HG03039 (cell line): ENCODE data around the gene CAV3.

Experiments used
- ATAC-seq: cut with Tn5 transposase; IDR thresholded peaks from one replicate; pipeline ENCODE4 v1.9.1; 2021; ENCODE audit warnings: mild to moderate bottlenecking, moderate library complexity; ENCODE audit not compliant: unreplicated experiment

The CAV3 gene

DNA sequence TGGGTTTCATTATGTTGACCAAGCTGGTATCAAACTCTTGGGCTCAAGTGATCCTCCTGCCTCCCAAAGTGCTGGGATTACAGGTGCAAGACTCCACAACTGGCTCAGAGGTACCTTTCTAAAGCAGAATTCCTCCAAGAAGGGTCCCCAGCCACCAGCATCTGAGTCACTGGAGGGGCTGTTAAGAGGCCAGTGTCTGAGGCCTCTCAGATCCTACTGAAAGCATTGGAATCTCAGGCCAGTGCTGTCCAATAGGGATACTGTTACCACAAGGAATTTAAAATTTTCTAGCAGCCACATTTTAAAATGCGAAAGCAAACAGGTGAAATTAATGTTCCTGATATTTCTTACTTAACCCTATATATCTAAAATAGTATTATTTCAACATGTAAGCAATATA, 1.3 kb downstream of the CAV3 start:
- ATAC-seq: no peak

DNA sequence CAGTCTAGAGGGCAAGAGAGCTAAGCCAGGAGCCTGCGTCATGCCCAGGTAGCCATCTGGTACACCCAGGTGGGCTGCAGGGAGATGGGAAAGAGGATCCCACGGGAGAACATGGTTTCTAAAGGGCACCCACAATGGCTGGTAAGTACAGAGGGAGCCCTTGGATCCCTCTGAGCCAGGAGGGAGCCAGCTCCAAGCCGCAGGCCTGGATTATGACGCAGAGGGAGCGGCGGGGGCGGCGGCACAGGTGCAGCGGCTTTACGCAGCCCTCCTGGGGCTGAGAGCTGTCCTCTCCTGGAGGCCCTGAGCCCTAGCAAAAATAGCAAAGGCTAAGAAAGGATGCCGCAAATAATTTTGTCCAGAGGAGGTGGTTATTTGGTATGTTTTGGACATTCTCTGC, 2.8 kb downstream of the CAV3 start:
- ATAC-seq: no peak

DNA sequence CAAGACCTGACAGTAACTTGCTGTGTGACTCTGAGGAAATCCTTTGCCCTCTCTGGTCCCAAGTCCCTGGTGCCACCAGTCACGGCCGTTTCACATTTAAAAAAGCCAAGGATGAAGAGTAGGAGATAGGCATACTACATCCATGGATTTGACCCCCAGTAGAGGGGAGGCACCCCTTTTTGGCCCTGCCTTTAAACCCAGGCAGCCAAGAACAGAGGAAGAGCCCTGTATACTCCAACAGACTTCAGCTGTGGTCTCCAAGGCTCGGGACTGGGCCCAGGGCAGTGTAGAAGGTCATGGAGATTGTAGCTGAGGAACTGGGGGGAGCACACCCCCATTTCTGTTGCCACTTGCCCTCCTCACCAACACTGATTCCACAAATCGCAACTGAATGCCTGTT, 3.7 kb downstream of the CAV3 start:
- ATAC-seq: no peak

DNA sequence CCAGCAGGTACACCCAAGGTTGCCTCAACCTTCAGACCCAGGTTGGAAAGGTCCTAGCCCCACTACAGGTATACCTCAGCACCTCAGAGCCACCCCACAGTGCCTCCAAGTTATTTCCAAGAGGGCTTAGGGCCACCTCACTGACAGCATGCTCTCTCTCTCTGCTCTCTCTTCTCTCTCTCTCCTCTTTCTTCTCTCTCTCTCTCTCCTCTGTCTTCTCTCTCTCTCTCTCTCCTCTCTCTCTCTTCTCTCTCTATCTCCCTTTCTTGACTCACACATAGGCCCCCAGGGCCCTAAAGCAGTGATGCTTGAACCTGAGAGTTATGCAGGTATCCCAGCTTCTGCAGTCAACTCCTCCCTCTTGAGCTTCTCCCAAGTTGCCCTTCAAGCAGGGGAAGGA, 4.2 kb downstream of the CAV3 start:
- ATAC-seq: no peak

DNA sequence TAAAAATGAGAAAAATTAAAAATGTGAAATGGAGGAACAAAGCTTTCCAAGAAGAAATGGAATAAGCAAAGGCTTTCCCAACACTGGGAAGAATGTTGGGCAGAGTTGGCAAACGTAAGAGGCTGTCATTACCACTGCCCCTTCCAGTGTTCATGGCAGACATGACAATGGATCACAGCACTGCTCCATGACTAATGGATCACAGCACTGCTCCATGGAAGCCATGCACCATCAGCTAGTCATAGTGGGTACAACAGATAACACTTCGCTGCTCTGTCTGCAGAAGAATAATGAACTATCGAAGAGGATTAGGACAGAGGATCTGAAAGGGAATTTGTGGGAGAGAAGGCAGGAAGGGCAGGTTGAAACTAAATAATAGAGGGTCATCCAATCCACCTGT, 5.0 kb downstream of the CAV3 start:
- ATAC-seq: no peak

DNA sequence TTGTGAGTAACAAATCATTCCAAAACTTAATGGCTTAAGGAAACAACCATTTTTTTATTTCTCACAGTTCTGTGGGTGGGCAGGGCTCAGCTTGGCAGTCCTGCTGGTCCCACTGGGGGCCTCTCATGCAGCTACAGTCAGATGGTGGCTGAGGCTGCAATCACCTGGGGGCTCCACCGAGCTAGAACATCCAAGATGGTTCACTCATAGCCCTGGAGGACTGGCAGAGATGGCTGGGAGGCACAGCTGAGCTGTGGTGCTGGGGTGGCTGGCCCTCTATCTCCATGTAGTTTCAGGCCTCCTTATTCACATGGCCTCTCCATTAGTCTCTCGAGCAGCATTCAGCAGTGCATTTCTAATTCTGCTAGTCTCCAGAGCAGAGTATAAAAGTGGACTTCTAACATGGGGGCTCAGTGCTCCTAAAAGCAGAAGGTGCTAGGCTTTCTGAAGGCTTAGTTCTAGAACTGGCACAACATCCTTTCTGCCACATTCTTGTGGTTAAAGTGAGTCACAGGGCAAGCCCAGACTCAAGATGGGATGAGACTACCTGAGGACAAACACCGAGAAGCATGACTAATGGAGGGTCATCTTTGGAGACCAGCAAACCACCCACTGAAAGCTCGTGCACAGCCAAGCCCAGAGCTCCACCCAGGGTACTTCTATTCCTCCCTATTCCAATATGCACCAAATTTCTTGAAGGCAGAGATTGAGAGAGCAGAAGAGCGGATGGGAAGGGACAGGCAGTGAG, 6.3 kb downstream of the CAV3 start:
- no peak for ATAC-seq

DNA sequence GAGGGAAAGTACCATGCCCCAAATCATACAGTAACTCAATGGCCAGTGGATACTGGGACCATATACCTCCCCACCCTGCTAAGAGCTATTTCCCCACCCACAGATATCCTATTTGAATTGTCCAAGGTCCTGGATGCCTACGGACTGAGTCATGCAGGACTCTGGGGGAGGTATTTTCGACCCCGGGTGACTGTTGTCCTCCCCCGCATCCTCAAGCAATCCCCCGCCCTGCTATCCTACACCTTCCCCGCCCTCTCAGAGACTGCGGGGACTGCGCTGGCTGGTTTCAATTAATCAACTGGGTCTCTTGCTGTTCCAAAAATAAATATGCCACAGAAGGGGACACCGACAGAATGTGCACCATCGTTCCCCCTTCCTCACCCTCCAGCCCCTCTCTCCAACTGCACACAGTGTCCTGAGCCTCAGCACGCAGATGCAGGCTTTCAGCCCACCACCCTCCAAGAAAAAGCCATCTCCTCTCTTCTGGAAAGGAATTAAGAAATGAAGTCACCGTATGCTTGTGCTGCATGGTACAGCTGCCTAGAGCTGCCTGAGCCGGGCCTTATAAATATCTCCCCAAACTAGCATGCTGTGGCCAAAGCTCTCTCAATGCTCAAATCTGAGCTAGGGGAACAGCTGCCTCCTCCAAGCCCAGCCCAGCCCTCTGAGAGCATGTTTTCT, 8.1 kb downstream of the CAV3 start:
- ATAC-seq: no peak

DNA sequence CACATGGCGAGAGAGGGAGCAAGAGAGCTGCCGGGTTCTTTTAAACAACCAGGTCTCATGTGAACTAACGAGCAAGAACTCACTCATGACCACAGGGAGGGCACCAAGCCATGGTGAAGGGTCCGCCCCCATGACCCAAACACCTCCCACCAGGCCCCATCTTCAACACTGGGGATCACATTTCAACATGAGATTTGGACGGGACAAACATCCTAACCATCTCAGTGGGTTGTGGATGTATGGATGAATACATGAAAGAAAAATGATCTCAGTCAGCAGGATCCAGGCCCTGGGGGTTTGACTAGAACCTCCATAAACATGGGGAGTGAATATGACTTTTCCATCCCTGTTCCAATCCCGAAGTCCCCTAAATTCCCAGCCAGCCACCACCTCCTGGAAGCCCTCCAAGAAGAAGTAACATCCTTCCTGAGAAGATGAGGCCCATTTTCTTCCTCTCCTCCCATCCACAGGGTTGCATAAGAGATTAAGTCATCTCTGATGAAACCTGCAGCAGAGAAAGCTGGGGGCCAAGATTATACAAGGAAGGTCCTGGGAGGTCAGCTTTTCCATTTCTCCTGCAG, 9.5 kb downstream of the CAV3 start:
- no peak for ATAC-seq

DNA sequence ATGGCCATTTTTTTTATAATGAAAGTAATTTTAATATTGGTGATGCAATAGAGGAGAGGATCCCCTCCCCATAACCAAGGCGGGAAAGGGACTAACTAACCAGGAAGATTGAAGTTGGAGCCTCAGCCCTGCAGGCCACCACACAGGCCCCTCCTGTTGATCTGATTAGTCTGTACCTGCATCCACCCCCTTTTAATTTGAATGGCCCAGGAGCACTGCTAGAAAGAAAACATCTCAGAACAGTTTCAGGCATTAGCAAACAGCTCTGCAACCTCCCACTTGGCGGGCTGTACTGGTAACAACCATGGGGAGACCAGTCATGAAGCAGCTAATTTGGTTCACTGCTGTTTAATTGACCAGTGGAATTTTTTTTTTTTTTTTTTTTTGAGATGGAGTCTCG, 10.3 kb downstream of the CAV3 start:
- no peak for ATAC-seq

DNA sequence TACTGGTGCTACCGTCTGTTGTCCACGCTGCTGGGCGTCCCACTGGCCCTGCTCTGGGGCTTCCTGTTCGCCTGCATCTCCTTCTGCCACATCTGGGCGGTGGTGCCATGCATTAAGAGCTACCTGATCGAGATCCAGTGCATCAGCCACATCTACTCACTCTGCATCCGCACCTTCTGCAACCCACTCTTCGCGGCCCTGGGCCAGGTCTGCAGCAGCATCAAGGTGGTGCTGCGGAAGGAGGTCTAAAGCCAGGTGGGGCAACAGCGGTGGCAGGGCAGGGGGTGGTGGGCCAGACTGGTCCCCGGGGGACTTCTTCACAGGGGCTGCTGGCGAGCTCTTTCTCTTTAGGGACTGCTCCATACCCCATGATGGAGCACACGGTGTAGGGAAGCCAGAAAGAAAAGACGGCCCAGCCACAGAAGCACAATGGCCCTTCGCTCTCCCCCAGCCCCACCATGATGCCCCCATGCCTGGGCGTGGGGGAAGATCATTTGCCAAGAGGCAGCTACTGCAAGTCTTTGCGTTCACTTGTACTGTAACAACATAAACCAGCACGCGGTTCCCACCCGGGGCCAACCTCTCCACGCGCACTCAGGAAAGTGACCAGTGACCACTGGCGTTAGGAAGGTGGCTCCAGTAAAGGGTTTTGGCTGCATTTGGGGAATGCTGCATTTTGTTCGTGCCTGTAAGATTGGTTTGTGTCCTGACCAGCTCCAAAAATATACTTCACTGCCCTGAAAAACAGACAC, 12.2 kb downstream of the CAV3 start:
- ATAC-seq: no peak

DNA sequence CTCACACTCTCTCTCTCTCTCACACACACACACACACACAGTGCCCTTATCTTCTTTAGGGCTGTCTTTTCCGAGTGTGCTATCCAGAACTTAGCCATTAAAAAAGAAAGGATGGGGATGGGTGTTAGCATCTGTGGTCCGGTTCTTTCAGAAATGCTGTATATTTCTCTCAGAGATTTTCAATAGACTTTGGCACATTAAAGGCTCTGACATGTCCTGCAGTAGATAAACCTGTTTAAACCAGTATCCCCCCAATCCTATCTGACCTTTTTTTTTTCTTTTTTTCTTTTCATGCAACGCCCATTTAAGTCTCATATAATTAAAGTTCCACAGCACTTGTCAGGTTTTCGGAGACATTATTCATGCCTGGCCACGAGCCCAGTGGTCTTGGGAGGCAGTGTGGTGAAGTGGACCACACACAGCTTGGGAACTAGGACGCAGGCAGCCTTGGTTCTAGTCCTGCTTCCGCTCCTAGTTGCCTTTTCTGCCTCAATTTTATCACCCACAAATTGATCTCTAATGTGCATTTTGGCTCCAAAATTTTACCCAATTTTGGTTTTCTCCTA, 13.3 kb downstream of the CAV3 start:
- no peak for ATAC-seq

DNA sequence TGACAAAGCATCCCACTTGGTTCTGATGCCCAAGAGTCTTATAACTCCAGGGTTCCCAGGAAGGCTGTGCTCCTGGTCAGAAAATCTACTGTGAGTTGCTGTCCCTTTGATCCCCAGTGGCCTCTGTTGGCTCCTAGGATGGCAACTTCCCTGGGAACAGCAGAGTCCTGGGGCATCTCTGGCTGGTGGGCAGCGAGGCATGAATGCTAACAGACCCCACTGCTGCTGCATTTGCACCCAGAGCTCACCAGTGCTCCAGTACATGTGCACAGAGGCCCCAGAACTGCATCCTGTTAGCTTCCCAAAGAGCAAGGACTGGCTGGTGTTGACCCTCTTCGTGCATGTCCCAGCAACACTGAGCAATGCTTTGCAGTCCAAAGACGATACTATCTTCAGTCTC, 15.7 kb downstream of the CAV3 start:
- ATAC-seq: no peak

DNA sequence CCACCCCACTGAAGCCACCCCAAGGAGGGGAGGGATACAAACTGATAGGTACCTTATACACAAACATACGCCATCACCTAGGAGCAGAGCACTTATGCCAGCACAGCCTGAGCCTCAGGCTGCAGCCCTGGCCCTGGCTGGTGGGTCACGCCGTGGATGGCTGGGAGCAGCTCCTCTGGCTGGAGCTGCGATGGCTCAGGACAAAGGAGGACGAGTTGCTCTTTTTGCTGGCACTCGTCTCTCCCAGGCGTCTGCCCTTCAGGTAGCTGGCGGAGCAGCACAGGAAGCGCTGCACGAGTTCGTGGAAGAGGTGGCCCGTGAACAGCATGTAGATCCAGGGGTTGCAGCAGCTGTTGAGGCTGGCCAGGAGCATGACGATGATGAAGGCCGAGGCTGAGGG, 19.2 kb downstream of the CAV3 start:
- ATAC-seq: no peak

DNA sequence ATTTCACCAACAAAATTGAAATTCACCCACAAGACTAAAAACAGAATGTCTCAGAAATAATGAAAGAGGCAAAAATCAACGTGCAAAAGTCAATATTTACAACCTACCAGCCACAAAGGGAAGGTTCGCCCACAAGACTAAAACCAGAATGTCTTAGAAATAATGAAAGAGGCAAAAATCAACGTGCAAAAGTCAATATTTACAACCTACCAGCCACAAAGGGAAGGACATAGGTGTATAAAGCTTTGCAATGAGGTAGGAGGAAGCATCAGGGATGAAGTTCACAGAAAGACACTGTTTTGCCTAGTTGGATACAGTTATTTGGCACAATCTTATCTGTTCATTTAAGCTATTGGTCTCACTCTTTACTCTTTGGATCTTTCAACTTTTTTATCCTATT, 21.5 kb downstream of the CAV3 start:
- ATAC-seq: no peak

DNA sequence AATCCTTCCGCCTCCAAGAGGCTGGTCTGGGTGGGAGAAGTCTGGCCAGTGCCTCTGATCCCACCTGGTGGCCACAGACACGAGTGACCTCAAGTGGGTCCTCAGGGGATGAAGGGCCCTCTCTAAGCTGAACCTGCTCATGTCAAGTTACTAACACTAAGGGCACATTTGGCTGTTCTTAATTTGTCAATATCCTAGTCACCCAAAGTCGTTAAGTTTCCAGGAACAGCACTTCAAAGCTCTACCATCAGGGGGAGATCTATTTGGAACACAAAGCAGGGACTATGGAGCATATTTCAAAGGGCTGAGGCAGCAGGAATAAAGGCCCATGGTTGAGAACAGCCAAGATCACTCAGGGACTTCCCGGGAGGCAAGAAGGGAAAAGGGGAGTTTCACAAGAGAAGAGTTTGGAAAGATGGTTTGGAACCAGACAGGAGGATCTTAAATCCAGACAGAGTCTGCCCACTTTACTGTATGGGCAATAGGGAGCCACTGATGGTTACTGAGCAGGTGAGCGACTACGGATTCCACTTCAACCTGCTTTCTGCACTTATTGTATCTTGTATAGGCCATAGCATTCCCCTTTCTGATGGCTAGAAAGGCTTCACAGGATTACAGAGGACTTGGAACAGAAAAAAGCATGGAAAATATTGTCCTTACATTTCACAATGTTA, 22.1 kb downstream of the CAV3 start:
- ATAC-seq: no peak

DNA sequence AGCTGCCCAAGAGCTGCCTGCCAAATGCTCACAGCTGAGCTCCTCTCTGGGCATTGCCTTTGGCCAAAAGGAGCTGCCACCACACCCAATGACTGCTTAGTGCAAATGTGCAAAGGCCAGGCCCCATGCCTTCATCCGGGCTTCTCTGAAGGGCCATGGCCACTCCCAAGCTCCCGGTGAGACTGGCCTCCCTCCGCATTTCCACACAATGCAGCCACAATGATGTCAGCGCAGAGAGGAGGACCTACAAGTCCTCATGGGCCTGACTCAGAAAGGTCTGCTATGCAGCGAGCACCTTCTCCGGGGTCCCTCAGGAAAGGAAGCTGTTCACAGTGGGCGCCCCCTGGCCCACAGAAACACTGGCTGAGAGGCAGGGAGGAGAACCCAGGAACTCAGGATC, 23.1 kb downstream of the CAV3 start:
- no peak for ATAC-seq

DNA sequence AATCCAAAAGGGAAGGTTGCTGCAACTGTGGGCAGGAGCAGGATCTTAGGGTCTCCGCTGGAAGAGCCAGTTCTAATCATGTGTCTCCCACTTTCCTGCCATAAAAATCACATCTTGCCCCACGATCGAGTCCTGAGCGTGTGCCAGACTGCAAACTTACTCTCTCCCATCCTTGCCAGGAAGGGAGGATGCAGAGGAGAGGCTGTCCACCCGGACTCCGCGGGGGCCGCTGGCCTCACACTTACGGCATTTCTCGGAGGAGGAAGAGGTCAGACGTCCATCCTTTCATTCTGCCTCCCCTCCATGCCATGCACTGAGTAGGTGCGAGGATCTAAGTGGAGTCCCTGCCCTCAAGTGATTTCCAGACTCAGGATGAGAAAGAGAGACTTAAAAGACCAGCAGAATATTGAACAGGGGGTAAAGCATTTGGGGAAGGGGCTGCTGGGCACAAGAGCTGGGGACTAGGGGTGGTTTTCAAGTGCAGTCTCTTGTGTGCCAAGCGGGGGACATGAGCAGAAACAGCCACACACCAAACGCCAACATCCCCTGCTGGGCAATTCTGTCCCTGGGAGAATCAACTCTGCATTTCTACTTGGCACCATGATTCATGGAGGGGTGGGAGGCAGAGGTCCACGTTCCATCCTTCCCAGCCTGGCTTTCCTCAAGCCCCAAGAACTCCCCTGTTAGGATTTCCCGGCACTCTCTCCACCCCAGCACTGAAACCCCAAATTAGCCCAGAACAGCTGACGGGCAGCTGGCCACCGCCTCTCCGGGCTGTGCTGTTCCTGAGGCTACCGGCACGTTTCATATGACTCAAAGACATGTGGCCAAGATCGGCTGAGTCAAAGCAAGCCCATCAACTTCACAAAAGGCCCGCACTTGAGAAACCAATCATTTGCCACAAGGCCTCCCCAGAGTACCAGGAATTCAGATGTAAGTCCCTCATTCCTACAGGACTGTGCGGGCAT, 24.2 kb downstream of the CAV3 start:
- no peak for ATAC-seq

DNA sequence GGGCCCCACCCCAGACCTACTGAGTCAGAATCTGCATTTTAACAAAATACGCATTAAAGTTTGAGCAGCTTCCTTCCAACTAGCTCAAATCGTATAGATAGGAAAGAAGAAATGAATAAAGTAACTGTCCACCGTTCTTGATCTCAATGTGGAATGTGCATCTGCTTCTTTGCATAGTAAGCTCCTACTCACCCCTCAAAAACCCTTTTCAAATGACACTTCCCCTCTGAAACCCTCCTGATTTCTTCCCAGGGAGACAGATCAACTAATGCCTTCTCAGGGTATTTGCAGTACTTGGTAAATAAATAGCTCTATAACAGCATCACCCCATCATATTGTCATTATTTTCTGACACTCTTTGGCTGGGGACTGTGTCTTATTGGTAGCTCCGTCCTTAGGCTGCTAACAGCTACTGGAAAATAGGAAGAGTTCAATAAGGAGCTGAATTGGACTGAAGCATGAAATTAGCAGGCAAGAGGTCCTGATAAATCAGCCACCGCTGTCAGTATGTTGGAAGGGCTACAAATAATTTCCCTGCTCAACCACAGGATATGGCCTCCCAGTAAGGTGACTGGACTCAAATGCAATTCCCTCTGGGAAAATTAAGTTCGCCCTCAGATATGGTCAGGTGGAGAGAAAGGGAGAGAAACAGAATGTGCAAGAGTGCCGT, 25.6 kb downstream of the CAV3 start:
- ATAC-seq: no peak

DNA sequence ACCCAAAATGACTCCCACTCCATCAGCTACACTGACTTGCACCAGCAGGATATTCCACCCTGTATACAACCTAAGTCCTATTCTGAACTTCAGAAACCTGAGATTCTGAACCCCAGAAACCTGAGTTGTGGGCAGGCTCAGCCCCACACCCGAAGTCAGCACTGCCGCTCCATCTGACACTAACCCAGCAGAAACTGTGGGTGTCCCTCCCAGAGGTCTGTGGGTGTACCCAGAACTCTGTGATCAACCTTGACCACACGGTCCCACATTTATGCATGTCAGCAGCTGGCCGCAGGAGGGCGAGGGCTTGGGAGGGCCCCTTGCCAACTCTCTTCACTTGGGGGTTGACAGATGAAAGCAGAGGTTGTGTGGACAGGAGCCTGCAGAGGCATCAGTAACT, 26.5 kb downstream of the CAV3 start:
- ATAC-seq: no peak
